Measurements from ENCODE around the gene XIRP2.

XIRP2 gene

GRCh38 chr2:167182403-167182802, 294.1 kb downstream of the XIRP2 start:
- Histone ChIP-seq H3K79me2 (ENCODE audit: low read length) (no peaks in the 10 kb centered on the region), H3K4me3 (ENCODE audit: low read length) (no peak overlapping the region), H3K27me3 (ENCODE audit: low read depth, low read length) (no peaks in the 10 kb centered on the region), H3K36me3 (replicated peaks; ENCODE audit: low read depth, low read length) (no peaks in the 10 kb centered on the region), H3K4me1 (ENCODE audit: low read length) (no peaks in the 10 kb centered on the region), H3K9ac (ENCODE audit: low read length) (no peak overlapping the region), H4K20me1 (ENCODE audit: insufficient read depth, low read length) (no peaks in the 10 kb centered on the region), H3K9me3 (ENCODE audit: insufficient read depth, low read length) (no peaks in the 10 kb centered on the region), H3K4me2 (ENCODE audit: low read length) (no peak overlapping the region), H3K27ac (ENCODE audit: low read length) (no peak overlapping the region), H2AFZ (ENCODE audit: low read depth, low read length) (no peak overlapping the region)
- no peak for TF ChIP-seq CTCF (IDR thresholded peaks at IDR 0.05; ENCODE audit: low read depth, low read length)
- no peak for TF ChIP-seq EZH2phosphoT487 (IDR thresholded peaks at IDR 0.05; ENCODE audit: low read depth)

- Histone ChIP-seq H3K9ac (ENCODE audit: low read length) (no peak overlapping the region), H3K27ac (ENCODE audit: low read length) (no peak overlapping the region), H3K4me3 (ENCODE audit: low read length) (no peak overlapping the region), H3K27me3 (ENCODE audit: low read depth, low read length) (no peaks in the 10 kb centered on the region), H3K4me2 (ENCODE audit: low read length) (no peak overlapping the region), H3K4me1 (ENCODE audit: low read length) (no peaks in the 10 kb centered on the region), H3K79me2 (ENCODE audit: low read length) (no peaks in the 10 kb centered on the region), H2AFZ (ENCODE audit: low read depth, low read length) (no peak overlapping the region), H3K9me3 (ENCODE audit: insufficient read depth, low read length) (no peaks in the 10 kb centered on the region), H4K20me1 (ENCODE audit: insufficient read depth, low read length) (no peaks in the 10 kb centered on the region), H3K36me3 (replicated peaks; ENCODE audit: low read depth, low read length) (no peaks in the 10 kb centered on the region)
- TF ChIP-seq CTCF (IDR thresholded peaks at IDR 0.05; ENCODE audit: low read depth, low read length) (no peak), EZH2phosphoT487 (IDR thresholded peaks at IDR 0.05; ENCODE audit: low read depth) (no peak)
Measured at GRCh38 chr2:167183931-167184330, 295.7 kb downstream of the XIRP2 start.

GRCh38 chr2:167186465-167186864, 298.2 kb downstream of the XIRP2 start:
- Histone ChIP-seq H3K9me3 (ENCODE audit: insufficient read depth, low read length) (no peaks in the 10 kb centered on the region), H2AFZ (ENCODE audit: low read depth, low read length) (no peak overlapping the region), H3K4me1 (ENCODE audit: low read length) (no peaks in the 10 kb centered on the region), H3K4me3 (ENCODE audit: low read length) (no peak overlapping the region), H3K4me2 (ENCODE audit: low read length) (no peak overlapping the region), H3K27me3 (ENCODE audit: low read depth, low read length) (no peaks in the 10 kb centered on the region), H3K9ac (ENCODE audit: low read length) (no peak overlapping the region), H4K20me1 (ENCODE audit: insufficient read depth, low read length) (no peaks in the 10 kb centered on the region), H3K27ac (ENCODE audit: low read length) (no peak overlapping the region), H3K79me2 (ENCODE audit: low read length) (no peaks in the 10 kb centered on the region), H3K36me3 (replicated peaks; ENCODE audit: low read depth, low read length) (no peaks in the 10 kb centered on the region)
- TF ChIP-seq EZH2phosphoT487 (IDR thresholded peaks at IDR 0.05; ENCODE audit: low read depth) (no peak), CTCF (IDR thresholded peaks at IDR 0.05; ENCODE audit: low read depth, low read length) (no peak)

GRCh38 chr2:167187049-167187727, 298.9 kb downstream of the XIRP2 start:
- no peaks in the 10 kb centered on the region for H3K9me3 ChIP-seq (ENCODE audit: insufficient read depth, low read length)
- H3K4me3 ChIP-seq (ENCODE audit: low read length), result no peak overlapping the region
- H3K79me2 ChIP-seq (ENCODE audit: low read length), result no peaks in the 10 kb centered on the region
- H3K4me1 ChIP-seq (ENCODE audit: low read length), result no peaks in the 10 kb centered on the region
- no peak overlapping the region for H3K9ac ChIP-seq (ENCODE audit: low read length)
- H3K27me3 ChIP-seq (ENCODE audit: low read depth, low read length), result no peaks in the 10 kb centered on the region
- H3K36me3 ChIP-seq (replicated peaks; ENCODE audit: low read depth, low read length), result no peaks in the 10 kb centered on the region
- H4K20me1 ChIP-seq (ENCODE audit: insufficient read depth, low read length), result no peaks in the 10 kb centered on the region
- no peak overlapping the region for H3K4me2 ChIP-seq (ENCODE audit: low read length)
- no peak overlapping the region for H2AFZ ChIP-seq (ENCODE audit: low read depth, low read length)
- H3K27ac ChIP-seq (ENCODE audit: low read length), result no peak overlapping the region
- TF ChIP-seq CTCF (IDR thresholded peaks at IDR 0.05; ENCODE audit: low read depth, low read length) (no peak), EZH2phosphoT487 (IDR thresholded peaks at IDR 0.05; ENCODE audit: low read depth) (no peak)
